Measurements from ENCODE around the gene SATB2. TPM values are rescaled to one million over a fixed set of nuclear protein-coding genes. Genes with fewer than 3 reads are reported as not detected.

SATB2 gene
- total RNA-seq, 2 donors from 2014 or later = 5.2 to 11.8 TPM

DNA sequence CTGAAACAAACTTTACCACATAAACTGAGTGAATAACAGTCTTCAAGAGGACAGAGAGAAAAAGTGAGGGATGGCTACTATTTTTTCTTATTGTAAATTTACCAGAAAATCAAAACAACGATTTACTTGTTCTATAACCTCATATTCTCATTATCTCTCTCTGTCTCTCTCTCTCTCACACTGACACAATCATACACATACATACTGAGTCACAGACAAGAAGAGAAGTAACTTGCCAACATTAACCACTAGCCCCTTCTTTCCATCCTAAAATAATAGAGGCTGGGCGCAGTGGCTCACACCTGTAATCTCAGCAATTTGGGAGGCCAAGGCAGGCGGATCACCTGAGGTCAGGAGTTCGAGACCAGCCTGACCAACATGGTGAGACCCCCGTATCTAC lies 18.2 kb downstream of the SATB2 start:
- Histone ChIP-seq H3K27me3 (replicated peaks; ENCODE audit: insufficient read depth) (no peaks in the 10 kb centered on the region), H3K36me3 (no peaks in the 10 kb centered on the region), H3K9me3 (no peaks in the 10 kb centered on the region), H3K4me3 (no peak overlapping the region), H3K4me1 (replicated peaks) (no peaks in the 10 kb centered on the region), H3K27ac (no peak overlapping the region)
- intact Hi-C loops (cut with DNase I) = no loop called here
- WGBS = 96% methylated on average over 5 of the region's 5 CpGs
- no peak for DNase-seq (ENCODE audit: low spot score)
- TF ChIP-seq, protein P1, sequence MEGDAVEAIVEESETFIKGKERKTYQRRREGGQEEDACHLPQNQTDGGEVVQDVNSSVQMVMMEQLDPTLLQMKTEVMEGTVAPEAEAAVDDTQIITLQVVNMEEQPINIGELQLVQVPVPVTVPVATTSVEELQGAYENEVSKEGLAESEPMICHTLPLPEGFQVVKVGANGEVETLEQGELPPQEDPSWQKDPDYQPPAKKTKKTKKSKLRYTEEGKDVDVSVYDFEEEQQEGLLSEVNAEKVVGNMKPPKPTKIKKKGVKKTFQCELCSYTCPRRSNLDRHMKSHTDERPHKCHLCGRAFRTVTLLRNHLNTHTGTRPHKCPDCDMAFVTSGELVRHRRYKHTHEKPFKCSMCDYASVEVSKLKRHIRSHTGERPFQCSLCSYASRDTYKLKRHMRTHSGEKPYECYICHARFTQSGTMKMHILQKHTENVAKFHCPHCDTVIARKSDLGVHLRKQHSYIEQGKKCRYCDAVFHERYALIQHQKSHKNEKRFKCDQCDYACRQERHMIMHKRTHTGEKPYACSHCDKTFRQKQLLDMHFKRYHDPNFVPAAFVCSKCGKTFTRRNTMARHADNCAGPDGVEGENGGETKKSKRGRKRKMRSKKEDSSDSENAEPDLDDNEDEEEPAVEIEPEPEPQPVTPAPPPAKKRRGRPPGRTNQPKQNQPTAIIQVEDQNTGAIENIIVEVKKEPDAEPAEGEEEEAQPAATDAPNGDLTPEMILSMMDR (IDR thresholded peaks at IDR 0.05) = no peak
- no peak for TF ChIP-seq POLR2A (IDR thresholded peaks at IDR 0.05)
- TF ChIP-seq POLR2AphosphoS5 (IDR thresholded peaks at IDR 0.05) = no peak

DNA sequence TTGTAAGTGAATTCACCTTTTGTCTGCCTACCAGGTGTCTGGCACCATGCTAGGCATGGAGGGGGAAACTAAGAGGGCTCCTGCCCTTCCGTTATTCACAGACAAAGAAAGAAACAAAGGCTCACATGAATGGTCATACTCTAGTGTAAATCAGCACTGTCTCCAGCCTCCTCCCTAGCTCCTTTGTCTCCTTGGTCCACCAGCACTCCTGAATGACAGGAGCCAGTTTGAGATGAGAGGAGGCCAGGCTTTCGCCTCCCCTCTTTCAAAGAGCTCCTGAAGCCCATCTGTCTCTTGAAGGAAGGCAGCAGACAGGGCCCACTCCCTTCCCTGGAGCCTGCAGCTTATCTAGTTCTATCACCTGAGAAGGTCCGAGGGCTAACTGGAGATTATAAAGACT lies 18.7 kb downstream of the SATB2 start:
- TF ChIP-seq, protein P1 (IDR thresholded peaks at IDR 0.05) = no peak
- TF ChIP-seq POLR2AphosphoS5 (IDR thresholded peaks at IDR 0.05) (no peak), POLR2A (IDR thresholded peaks at IDR 0.05) (no peak)
- Histone ChIP-seq H3K36me3 (no peaks in the 10 kb centered on the region), H3K4me3 (no peak overlapping the region), H3K27me3 (replicated peaks; ENCODE audit: insufficient read depth) (no peaks in the 10 kb centered on the region), H3K9me3 (no peaks in the 10 kb centered on the region), H3K27ac (no peak overlapping the region), H3K4me1 (replicated peaks) (no peaks in the 10 kb centered on the region)
- no peak for DNase-seq (ENCODE audit: low spot score)
- intact Hi-C loops (cut with DNase I) = no loop called here
- 94% methylated on average over 3 of the region's 3 CpGs for whole genome bisulfite sequencing

DNA sequence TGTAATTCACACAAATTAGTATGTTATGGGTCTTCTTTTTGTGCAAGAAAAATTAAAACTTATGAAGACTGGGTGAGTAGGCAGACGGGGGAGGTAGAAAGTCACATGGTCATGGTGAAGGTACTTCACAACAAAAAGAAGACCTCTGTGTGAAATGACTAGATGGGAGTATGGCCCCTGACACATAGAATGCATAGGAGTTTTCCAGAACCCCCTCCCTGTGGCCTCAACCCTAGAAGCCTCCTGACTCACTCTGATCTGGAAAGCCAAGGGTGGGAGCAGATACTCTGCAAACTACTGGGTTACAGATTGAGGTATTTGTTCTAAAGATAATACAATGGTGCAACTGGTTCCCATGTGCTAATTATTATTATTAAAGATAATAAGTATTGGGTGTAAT lies 23.2 kb downstream of the SATB2 start:
- H3K4me3 ChIP-seq = no peak overlapping the region
- H3K9me3 ChIP-seq = no peaks in the 10 kb centered on the region
- H3K36me3 ChIP-seq = no peaks in the 10 kb centered on the region
- no peaks in the 10 kb centered on the region for H3K4me1 ChIP-seq (replicated peaks)
- intact Hi-C loops (cut with DNase I) = no loop called here
- no peak overlapping the region for H3K27ac ChIP-seq
- TF ChIP-seq POLR2A (IDR thresholded peaks at IDR 0.05) = no peak
- TF ChIP-seq, protein P1 (IDR thresholded peaks at IDR 0.05) = no peak
- no peak for TF ChIP-seq POLR2AphosphoS5 (IDR thresholded peaks at IDR 0.05)
- no peaks in the 10 kb centered on the region for H3K27me3 ChIP-seq (replicated peaks; ENCODE audit: insufficient read depth)
- WGBS = 91% methylated on average over 1 of the region's 1 CpG
- no peak for DNase-seq (ENCODE audit: low spot score)

DNA sequence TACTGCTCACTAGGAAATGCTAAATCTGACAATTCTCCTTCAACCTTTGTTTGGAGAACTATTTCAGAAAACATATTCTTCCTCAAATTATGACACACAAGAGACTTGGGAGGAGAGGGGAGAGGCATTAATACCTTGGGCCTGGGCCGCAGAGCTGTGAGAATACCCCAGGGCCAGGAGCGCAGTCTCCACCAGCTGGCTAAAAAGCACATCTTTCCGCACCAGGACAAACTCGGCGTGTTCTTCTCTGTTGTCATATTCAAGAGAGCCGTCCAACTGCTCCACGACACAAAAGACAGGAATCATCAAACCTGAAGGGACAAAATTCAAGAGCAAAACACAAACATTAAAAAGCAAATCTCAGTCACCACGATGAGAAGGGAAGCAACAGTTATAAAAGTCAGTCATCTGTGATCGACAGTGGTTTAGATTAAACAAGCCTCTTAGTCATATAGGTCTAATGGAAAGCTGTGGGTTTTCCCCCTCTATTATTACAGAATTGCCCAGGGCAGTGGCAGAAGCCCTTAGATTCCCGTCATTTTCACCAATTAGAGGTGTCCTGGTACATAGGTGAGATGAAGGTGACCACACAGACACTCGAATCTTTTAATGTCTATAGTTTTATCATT lies 24.4 kb downstream of the SATB2 start:
- Histone ChIP-seq H3K27ac (no peak overlapping the region), H3K4me3 (no peak overlapping the region), H3K27me3 (replicated peaks; ENCODE audit: insufficient read depth) (no peaks in the 10 kb centered on the region), H3K36me3 (no peaks in the 10 kb centered on the region), H3K9me3 (no peaks in the 10 kb centered on the region), H3K4me1 (replicated peaks) (no peaks in the 10 kb centered on the region)
- intact Hi-C loops (cut with DNase I) = no loop called here
- TF ChIP-seq POLR2AphosphoS5 (IDR thresholded peaks at IDR 0.05) (no peak), POLR2A (IDR thresholded peaks at IDR 0.05) (no peak)
- TF ChIP-seq, protein P1 (IDR thresholded peaks at IDR 0.05) = no peak
- 69% methylated on average over 11 of the region's 11 CpGs for WGBS
- no peak for DNase-seq (ENCODE audit: low spot score)

DNA sequence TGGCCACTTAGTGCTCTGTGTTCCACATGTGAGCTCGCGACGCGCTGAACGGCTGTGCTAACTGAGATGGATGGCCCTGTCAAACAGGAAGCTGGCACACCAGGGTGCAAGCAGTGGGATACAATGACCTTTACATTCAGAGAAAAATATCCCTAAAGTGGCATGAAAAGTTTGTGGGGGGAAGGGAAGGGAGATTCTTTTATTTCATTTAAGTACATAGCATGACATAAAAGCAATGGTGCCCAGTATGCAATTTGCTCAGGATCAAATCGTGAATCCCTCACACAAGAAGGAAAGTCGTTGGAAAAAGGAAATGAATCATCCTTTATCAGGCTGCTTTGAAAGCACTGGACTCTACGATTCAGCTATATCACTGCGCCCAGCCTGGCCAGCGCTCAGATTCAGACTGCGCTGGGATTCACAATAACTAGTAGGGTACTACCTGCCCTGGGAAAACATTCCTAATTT lies 26.0 kb downstream of the SATB2 start:
- Histone ChIP-seq H3K9me3 (no peaks in the 10 kb centered on the region), H3K4me1 (replicated peaks) (no peaks in the 10 kb centered on the region), H3K27ac (no peak overlapping the region), H3K27me3 (replicated peaks; ENCODE audit: insufficient read depth) (no peaks in the 10 kb centered on the region), H3K36me3 (no peaks in the 10 kb centered on the region), H3K4me3 (no peak overlapping the region)
- TF ChIP-seq POLR2AphosphoS5 (IDR thresholded peaks at IDR 0.05) = no peak
- TF ChIP-seq POLR2A (IDR thresholded peaks at IDR 0.05) = no peak
- TF ChIP-seq, protein P1 (IDR thresholded peaks at IDR 0.05) = no peak
- 71% methylated on average over 11 of the region's 11 CpGs for WGBS
- intact Hi-C loops (cut with DNase I) = no loop called here
- no peak for DNase-seq (ENCODE audit: low spot score)

All from prostate gland (tissue), 2 donors.